HG02642 (cell line): ENCODE results near the gene ANXA8L1.
"Not testable (repeated sequence)": the region's sequence is repeated elsewhere in the genome, so short reads cannot be mapped to it uniquely, and the experiment has no call there.

Source experiments
- ATAC-seq: cut with Tn5 transposase; IDR thresholded peaks from one replicate; pipeline ENCODE4 v1.9.1; 2021; ENCODE audit warnings: mild to moderate bottlenecking; ENCODE audit not compliant: unreplicated experiment, poor library complexity

ANXA8L1 gene, protein sequence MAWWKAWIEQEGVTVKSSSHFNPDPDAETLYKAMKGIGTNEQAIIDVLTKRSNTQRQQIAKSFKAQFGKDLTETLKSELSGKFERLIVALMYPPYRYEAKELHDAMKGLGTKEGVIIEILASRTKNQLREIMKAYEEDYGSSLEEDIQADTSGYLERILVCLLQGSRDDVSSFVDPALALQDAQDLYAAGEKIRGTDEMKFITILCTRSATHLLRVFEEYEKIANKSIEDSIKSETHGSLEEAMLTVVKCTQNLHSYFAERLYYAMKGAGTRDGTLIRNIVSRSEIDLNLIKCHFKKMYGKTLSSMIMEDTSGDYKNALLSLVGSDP

DNA sequence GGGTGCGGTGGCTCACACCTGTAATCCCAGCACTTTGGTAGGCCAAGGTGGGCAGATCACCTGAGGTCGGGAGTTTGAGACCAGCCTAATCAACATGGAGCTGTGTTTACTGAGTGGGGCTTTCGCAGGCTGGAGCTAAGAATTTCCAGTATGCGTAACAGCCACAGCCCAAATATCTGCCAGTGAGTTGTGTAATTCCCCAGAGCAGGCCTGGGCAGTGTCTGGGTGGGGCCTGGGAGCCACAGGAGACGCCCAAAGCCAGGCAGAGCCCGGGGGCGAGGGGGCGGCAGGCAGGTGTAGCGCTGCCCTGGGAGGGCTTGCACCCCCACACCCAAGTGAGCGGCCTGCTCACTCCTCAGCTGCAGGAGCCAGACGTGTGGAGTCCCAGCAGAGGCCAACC, at the start of gene ANXA8L1:
Gene ANXA8L1, plus strand, starts transcription at position 371 of the 400 bp plus-strand sequence. CDS start 76 bp downstream, outside the sequence.
- not testable (repeated sequence) for ATAC-seq

DNA sequence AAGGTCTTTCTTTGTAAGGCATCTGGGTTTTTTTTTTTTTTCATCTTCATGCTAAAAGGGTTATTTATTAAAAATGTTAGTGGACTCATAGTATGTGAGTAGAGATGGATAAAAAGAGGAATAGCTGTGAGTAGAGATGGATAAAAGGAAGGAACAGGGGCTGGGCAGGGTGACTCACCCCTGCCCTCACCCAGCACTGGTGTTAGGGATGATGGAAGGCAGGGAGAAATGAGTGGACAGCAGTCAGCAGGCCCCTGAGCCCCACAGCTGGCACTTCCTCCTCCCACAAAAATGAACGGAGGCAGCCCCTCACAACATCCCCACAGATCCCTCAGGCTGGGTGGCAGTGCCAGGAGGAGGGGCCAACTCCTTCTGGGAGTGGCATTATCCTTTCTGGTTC, 49.5 kb upstream of the ANXA8L1 start:
- no peak for ATAC-seq

DNA sequence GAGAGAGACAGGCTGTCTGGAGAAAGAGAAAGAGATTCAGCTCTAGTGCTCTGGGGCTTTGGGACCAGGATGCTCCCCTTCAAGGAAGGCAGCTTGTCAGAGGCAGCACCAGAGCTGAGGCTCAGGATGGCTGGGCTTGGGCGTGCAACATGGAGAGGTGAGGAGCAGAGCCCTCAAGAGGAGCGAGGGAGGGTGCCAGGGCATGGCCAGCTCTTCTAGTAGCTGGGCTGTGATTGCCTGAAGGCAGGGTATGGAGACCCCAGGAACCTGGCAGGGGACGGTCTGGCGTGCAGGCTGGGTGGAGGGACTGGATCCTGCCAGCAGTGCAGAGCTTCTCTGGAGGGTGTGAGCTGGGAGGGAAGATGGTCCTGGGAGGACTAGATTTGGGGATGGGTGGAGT, 48.6 kb upstream of the ANXA8L1 start:
- ATAC-seq = no peak

DNA sequence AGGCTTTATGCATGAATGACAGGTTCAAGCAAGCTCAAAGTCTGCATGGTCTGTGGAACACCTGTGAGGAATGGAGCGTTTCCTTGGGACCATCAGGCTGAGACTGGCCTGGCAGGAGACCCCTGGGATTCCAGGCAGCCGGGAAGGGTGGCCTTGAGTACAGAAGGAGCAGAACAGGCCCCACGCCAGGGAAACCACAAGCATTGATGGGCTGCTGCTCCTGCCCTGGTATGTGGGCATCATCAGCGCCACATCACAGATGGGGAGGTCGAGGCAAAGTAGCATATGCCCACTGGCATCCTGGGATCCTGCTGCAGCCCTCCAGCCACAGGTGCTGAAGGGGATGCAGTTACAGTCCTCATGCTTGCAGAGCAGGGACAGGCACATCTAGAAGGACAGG, 47.9 kb upstream of the ANXA8L1 start:
- ATAC-seq = no peak

DNA sequence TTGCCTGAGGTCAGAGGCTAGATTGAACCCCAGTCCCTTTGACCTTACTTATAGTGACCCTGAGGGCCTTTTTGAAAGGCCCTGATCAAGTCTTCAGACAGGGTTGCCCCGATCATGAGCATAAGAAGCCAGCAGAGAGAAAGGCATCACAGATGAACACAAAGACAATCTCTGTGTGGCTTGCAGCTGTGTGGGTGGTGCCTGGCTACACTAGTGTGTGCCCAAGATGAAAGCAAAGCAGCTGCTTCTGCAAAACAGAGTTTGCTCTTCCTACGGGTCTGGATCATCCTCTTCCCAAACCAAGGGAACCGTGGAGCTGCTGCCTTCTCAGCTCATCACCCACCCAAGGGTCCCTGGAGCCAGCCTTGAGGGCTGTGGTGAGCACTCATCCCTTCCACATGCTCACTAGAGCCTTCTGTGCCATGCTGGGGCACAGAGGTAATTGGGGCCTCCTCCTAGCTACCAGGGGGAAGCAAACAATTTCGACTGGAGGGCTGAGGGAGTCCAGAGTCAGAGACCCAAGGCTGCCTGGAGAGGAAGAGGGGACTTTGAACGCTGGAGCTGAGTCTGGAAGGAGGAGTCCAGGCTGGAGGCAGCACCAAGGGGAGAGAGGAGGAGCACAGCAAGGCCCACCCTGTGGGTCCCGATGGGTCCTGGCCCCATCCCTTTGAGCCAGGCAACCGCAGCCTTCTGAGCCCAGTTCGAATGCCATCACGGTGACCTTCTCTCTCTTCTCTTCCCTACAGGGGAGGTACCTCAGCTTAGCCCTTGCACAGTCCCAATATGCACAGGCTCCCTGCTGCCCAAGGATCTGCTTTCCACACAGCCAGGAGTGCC, 46.5 kb upstream of the ANXA8L1 start:
- no peak for ATAC-seq

DNA sequence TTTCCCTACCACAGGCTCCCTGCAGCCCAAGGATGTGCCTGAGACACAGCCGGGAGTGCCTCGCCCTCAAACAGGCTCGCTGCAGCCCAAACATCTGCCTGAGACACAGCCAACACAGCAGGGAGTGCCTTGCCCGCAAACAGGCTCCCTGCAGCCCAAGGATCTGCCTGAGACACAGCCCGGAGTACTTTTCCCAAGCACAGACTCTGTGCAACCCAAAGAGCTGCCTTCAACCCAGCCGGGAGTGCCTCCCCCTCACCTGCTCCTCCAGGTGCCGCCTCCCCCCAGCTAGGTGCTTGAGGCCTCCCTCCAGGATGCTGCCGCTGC, 45.9 kb upstream of the ANXA8L1 start:
- ATAC-seq = no peak

DNA sequence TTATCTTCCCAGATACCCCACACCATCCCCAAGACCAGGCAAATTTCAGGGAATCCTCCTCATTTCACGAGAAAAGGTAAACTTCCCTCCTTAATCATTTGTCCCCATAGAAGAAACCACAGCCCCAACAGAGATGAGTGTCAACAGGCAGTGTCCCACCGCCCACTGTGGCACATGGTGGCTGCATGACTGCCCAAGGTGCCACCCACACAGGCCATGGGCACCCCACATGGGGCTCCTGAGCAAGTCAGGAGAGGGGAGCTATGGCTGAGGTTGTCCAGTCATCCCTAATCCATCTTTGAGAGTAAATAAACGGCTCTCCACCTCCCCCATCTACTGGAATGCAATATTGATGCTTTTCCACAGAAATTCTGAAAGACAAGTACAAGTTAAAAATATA, 44.7 kb upstream of the ANXA8L1 start:
- no peak for ATAC-seq

DNA sequence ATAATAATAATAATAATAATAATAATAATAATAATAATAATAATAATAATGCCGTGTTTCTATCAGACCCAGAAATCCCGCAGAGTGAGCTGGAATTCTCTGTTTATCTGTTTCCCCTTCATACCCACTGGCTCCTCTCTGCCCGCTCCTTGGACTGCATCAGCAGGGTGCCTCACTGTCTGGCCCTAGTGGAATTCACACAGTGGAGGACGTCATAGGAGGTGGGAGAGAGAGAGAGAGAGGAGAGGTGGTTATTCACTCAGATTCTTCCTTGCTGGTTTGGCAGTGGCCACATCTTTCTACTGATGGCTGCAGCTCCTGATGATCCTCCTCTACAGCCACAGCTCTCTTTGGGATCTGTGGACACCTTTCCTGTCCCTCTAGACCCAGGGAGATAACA, 10.1 kb upstream of the ANXA8L1 start:
- not testable (repeated sequence) for ATAC-seq

DNA sequence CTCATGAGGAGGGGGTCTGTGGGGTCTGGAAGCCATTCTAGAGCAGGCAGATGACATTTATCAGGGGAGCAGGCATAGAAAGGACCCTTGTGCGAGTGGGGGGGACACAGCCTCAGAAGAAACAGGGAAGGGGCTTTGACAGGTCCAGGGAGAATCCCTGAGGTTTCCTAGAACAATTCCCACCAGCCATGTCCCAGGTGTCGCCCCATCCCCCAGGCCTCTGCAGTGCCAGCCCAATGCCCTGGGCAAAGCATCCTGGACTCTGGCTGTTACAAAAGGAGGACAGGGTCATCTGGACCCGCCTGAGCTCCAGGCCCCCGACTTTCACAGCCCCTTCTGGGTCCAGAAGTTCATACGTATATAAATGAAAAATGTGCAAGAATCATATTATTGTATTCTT, 8.4 kb upstream of the ANXA8L1 start:
- not testable (repeated sequence) for ATAC-seq

DNA sequence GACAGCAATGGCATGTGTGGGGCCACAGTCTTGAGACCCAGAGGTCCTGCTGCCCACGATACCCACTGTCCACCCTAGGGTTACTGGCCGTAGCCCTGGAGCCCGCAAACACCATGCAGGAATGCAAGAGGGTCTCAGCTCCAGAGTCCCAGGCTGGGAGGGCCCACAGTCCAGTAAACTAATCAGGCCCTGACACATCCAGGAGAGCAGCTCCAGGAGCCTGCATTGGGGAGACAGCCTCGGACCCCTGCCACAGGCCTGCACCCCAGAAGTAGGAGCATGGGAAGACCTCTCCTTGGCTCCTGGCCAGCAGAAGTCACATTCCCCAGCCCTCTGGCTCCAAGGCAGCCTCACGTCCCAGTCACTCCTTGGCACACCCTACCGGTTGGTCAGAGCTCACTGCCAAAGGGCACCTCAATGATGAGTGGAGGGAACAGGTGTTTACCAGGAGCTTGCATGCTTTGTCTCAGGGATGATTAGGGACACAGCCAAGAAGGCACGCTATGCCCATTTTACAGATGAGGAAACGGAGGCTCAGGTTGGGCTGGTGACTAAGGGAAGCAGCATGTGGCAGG, 7.8 kb upstream of the ANXA8L1 start:
- ATAC-seq = not testable (repeated sequence)

DNA sequence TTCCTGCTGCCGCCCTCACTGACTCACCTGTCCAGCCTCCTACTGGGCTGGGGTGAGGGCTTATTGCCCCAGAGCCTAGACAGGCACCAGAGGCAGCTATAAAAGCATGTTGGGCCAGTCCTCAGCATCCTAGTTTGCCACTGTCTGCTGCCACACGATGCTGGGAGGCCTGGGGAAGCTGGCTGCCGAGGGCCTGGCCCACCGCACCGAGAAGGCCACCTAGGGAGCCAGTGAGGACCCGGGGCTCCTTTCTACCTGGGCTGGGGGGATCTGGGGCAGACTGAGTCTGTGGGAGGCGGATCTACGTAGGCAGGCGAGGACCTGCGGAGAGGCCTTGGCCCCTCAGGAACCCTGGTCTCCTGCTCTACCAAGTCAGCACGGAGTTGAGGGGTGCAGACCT, 6.6 kb upstream of the ANXA8L1 start:
- ATAC-seq = not testable (repeated sequence)

DNA sequence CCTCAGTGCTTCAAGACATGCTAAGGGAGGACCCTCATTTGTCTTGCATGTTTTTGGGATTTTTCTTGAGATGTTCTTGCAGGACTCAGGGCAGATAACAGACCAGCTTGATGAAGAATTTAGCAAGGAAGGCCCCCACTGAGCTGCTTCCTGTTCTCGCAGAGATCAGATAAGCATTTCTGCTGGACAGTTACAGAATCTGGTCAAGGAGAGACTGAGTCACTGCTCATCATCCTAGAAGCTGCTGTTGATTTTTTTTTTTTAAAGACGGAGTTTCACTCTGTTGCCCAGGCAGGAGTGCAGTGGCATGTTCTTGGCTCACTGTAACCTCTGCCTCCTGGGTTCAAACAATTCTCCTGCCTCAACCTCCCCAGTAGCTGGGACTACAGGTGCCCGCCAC, 1.2 kb upstream of the ANXA8L1 start:
- ATAC-seq = not testable (repeated sequence)

DNA sequence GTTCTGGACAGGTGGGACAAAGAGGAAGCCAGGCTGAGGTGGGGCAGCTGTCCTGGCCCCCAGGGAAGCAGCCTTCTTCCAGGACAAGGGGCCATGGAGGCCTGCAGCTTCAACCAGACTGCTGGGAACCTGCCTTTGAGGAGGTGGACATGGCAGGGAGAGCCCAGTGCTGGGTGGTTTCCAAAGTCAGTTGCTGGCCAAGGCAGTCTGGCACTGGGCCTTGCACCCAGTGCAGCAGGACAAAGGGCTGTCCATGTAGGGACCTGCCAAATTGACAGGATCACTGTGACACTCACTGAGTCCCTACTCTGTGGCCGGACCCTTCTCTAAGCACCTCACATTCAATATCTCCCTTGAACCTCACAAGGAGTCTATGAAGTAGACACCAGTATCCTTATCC, 1.4 kb downstream of the ANXA8L1 start:
- ATAC-seq = not testable (repeated sequence)

DNA sequence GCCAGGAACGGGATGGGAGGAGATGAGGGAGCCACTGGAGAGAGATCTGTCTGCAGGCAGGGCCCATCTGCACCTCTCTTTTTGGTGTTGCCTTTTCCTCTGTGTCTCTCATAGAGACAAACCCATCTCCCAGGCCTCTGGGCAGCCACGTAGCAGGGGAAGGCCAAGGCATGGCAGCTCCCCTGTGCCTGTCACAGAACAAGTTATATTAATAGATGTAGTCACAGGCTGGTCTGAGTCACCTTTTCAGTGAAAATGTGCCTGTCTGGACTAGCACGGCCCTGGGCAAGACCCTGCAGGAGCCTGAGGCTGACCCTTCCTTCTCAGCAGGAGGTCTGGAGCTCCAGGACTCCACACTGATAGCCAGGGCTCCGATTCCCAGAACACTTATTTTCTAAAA, 2.1 kb downstream of the ANXA8L1 start:
- ATAC-seq = not testable (repeated sequence)

DNA sequence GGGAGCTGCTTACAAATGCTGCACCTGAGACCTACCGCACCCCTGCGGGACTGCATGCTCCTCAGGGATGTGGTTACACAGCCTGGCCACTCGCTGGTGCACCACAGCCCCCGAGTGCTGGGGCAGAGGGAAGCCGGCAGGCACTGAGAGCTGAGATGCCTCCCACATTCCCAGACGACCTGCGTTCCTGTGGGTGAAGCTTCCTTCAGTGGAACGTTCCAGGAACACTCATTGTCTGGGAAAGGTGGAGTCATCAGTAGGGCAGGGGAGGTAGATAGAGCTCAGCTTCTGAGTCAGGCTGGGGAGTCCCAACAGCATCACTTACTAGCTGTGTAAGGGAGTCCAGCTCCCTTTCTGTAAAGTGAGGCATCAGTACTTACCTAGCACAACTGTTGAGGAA, 2.5 kb downstream of the ANXA8L1 start:
- not testable (repeated sequence) for ATAC-seq

DNA sequence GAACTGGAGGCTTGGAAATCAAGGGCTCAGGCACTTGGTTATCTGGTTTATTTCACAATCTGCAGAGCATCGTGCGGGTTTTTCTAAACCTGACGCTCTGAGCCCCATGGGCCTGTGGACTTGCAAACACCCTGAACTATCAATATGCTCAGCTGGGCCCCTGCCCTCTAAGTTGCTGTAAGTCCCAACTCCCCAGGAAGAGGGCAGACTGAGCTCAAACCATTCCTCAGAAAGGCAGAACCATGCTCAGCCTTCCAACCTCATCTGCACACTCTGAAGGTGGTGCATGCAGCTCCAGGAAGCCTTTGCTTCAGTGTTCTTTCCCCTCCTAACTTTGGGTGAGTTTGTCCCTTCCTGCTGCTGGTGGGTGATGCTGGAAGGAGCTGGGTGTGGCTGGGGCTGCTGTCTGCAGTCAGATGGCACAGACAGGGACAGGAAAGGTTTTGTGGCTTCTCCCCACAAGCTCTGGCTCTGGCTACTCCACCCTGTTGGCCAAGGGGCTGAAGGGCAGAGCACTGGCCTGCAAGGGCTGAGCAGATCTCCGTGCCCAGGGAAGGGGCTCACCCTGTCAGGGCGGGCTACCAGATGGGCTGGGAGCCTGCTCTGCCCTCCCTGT, 3.8 kb downstream of the ANXA8L1 start:
- ATAC-seq = not testable (repeated sequence)

DNA sequence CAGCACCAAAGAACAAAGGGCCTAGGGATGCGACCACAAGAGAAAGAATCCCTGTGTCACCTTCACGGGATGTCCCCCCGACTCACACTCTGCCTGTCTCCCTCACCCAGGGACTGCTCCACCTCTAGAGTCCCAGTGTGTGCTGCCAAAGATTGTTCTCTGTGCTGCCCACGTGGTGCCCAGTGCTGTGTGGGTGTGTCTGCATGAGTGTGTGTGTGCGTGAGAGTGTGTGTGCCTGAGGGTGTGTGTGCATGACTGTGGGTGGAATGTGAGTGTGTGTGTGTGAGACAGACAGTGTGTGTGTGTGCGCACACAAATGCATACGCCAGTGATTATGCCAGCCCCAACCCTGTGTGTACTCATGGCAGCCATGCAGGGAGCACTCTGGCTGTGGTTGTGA, 10.3 kb downstream of the ANXA8L1 start:
- ATAC-seq = not testable (repeated sequence)

DNA sequence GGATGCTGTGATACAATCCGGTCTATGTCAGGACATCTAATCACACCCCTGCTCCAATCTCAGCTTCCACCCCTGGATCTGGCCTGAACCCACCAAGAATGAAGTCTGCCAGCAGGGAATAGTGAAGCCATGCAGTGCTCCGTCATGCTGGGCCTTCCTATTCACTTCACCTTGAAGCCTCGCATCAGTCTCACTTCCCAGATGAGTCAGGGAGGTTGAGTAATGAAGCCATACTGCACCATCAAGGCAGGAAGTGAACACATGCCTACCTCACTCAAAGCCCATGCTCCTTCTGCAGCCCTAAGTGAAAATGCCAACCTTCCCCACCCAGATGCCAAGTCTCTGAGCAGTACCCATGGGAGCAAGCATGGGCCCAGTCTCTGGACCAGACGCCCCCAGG, 11.1 kb downstream of the ANXA8L1 start:
- peak; percentile 64 for ATAC-seq

DNA sequence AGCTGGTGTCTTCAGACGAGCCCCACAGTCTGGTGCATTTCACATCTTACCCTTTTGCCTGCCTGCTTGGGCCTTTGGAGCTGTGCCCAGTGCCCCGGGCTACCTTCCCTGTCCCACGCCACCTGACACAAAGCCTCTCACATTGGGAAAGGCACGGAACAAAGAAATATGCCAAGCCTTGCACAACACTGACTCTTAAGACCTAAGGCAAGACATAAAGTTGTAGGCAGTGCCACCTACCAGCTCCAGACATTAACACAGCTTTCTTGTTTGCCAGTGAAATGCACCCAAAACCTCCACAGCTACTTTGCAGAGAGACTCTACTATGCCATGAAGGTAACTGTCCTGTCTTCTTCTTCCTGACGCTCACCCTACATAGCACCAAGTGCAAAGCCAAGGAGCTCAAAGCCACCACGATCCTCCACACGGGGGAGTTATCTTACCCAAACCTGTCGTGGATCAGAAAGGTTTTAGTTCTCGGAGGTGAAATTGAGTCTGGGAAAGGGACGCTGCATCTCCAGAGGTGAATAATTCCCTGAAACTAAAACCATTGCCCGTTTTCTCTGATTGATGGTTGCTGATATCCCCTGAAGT, 11.8 kb downstream of the ANXA8L1 start:
- ATAC-seq = not testable (repeated sequence)

DNA sequence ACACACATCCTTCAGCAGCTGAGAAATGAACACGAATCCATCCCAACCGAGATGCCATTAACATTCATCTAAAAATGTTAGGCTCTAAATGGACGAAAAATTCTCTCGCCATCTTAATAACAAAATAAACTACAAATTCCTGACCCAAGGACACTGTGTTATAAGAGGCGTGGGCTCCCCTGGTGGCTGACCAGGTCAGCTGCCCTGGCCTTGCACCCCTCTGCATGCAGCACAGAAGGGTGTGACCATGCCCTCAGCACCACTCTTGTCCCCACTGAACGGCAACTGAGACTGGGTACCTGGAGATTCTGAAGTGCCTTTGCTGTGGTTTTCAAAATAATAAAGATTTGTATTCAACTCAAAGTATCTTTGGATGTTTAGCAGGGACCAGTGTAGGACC, 15.8 kb downstream of the ANXA8L1 start:
- not testable (repeated sequence) for ATAC-seq
